K562 (cell line): ENCODE results near the gene ERICH6. TPM values are rescaled to one million over a fixed set of nuclear protein-coding genes. Genes with fewer than 3 reads are reported as not detected.

Experiments used
- ATAC-seq: fragments of 200-7000 bp; cut with Tn5 transposase; 3 replicates; pipeline ENCODE4 v1.9.1; 2020; ENCODE audit warnings: moderate library complexity
- BruUV-seq: library from RNA; stranded (reverse); fragments of 400-500 nt; replicated peaks from 2 replicates; lab custom pipeline; 2021; lab: Mats Ljungman, UMichigan
- CTCF ChIA-PET: fragments of 300-600 bp; formaldehyde crosslinking; extraction: SDS; loops from one replicate; lab custom pipeline; 2021; ENCODE audit warnings: low intra/inter-chr PET ratio; lab: Yijun Ruan, JAX
- POLR2A ChIA-PET: fragments of 300-600, 350-650 bp; sonication (Branson Sonifier 250); formaldehyde crosslinking; extraction: SDS; loops from one replicate; lab custom pipeline; 2021; ENCODE audit warnings: antibody characterized with exemption, inconsistent platforms; lab: Yijun Ruan, JAX
- DNase-seq, 4 experiments: peaks; one replicate each; pipeline versions ENCODE4 v3.0.0 to v3.0.0-alpha.2; 2011 to 2018; ENCODE audit warnings: low spot score in 3 of 4, mixed read lengths in 3 of 4; ENCODE audit errors: extremely low read depth in 1 of 4
- FAIRE-seq: peaks from 2 replicates; lab custom pipeline; 2011; peaks lifted over from hg19 to GRCh38; lab: Jason Lieb, UNC
- H2AFZ ChIP-seq: 2 replicates; pipeline ENCODE4 v1.6.0; 2011; ENCODE audit warnings: low read depth, low read length, control low read depth, inconsistent platforms
- H3K27ac ChIP-seq: fragments of 200-600 bp; 3 replicates; pipeline ENCODE4 v1.8.0; 2011; ENCODE audit warnings: low read depth, mild to moderate bottlenecking, control low read depth, inconsistent platforms, low read length, moderate library complexity, mixed read lengths; ENCODE audit errors: extremely low read depth
- H3K27me3 ChIP-seq, 2 experiments: fragments of 300-600 bp in 1 of 2; 2 replicates in 1 of 2; 3 replicates in 1 of 2; pipeline versions ENCODE4 v1.6.0 to v1.8.0; 2011; ENCODE audit warnings: inconsistent platforms in 2 of 2, low read length in 2 of 2, mild to moderate bottlenecking in 1 of 2, mixed read lengths in 1 of 2, moderate library complexity in 1 of 2; ENCODE audit not compliant: control insufficient read depth in 2 of 2, insufficient read depth in 2 of 2
- H3K36me3 ChIP-seq: fragments of 300-600 bp; 3 replicates; pipeline ENCODE4 v1.8.0; 2011; ENCODE audit warnings: mild to moderate bottlenecking, low read length, inconsistent platforms; ENCODE audit not compliant: control insufficient read depth, insufficient read depth
- H3K4me1 ChIP-seq, 2 experiments: fragments of 200-600 bp in 1 of 2; replicated peaks in 1 of 2; 2 replicates in 1 of 2; 3 replicates in 1 of 2; pipeline versions ENCODE4 v1.5.1 to v1.8.0; 2011; ENCODE audit warnings: inconsistent platforms in 2 of 2, low read length in 2 of 2, mild to moderate bottlenecking in 1 of 2, mixed read lengths in 1 of 2, moderate library complexity in 1 of 2; ENCODE audit not compliant: control insufficient read depth in 2 of 2, insufficient read depth in 2 of 2
- H3K4me2 ChIP-seq: 2 replicates; pipeline ENCODE4 v1.6.1; 2011; ENCODE audit warnings: low read length, control low read depth, inconsistent platforms, mixed read lengths; ENCODE audit not compliant: insufficient read depth
- H3K4me3 ChIP-seq: fragments of 200-600 bp; sonication (generic), shearing (Covaris generic); 2 replicates; pipeline ENCODE4 v1.5.1; 2016; ENCODE audit warnings: control low read depth, inconsistent platforms
- H3K79me2 ChIP-seq: fragments of 200-600 bp; 3 replicates; pipeline ENCODE4 v1.8.0; 2011; ENCODE audit warnings: low read length, inconsistent platforms; ENCODE audit not compliant: control insufficient read depth, insufficient read depth
- H3K9ac ChIP-seq, 2 experiments: 2 replicates each; pipeline versions ENCODE4 v1.6.0 to v1.6.1; 2011; ENCODE audit warnings: low read depth in 2 of 2, low read length in 2 of 2, control low read depth in 1 of 2, inconsistent platforms in 1 of 2, mild to moderate bottlenecking in 1 of 2, mixed read lengths in 1 of 2; ENCODE audit not compliant: insufficient read depth in 1 of 2
- H3K9me1 ChIP-seq: one replicate; pipeline ENCODE4 v1.6.0; 2011; ENCODE audit warnings: inconsistent platforms, mild to moderate bottlenecking, low read length, moderate library complexity; ENCODE audit not compliant: control insufficient read depth, insufficient read depth
- H3K9me3 ChIP-seq: replicated peaks from 2 replicates; pipeline ENCODE4 v1.5.1; 2011; ENCODE audit warnings: low read depth, low read length, inconsistent platforms; ENCODE audit not compliant: control insufficient read depth, insufficient read depth
- H4K20me1 ChIP-seq: replicated peaks from 2 replicates; pipeline ENCODE4 v1.6.1; 2011; ENCODE audit warnings: low read length, inconsistent platforms, mixed read lengths; ENCODE audit not compliant: control insufficient read depth, insufficient read depth
- JUND ChIP-seq, 2 experiments: IDR thresholded peaks; 2 replicates in 1 of 2; 3 replicates in 1 of 2; pipeline ENCODE4 v1.6.1; 2011; ENCODE audit warnings: borderline replicate concordance in 2 of 2, low read depth in 2 of 2, low read length in 2 of 2, improper control_type of control experiment in 1 of 2, missing biosample characterization in 1 of 2, missing genetic modification characterization in 1 of 2, missing genetic modification reagents in 1 of 2
- MAZ ChIP-seq, 2 experiments: fragments of 450-650 bp in 1 of 2; sonication (generic) in 1 of 2; formaldehyde crosslinking; IDR thresholded peaks in 1 of 2; conservative IDR thresholded peaks in 1 of 2; 2 replicates each; pipeline versions ENCODE4 v1.4.0 to v1.5.0; 2020; ENCODE audit warnings: mild to moderate bottlenecking in 1 of 2, missing genetic modification reagents in 1 of 2
- SAP30 ChIP-seq: fragments of 200-600 bp; sonication (generic); IDR thresholded peaks from 2 replicates; pipeline ENCODE4 v1.6.1; 2012; ENCODE audit warnings: borderline replicate concordance, low read depth, mild to moderate bottlenecking, moderate library complexity, low read length, control low read depth, inconsistent platforms; ENCODE audit not compliant: insufficient read depth, poor library complexity, severe bottlenecking
- WGBS: fragments of 100-300 bp; shearing (Covaris generic); methylation state at CpG from one replicate; pipeline ENCODE4 v1.1.6; 2016; ENCODE audit warnings: low coverage, mixed read lengths; ENCODE audit not compliant: insufficient coverage; ENCODE audit errors: missing lambda C conversion rate; 5-methylcytosine and 5-hydroxymethylcytosine counted together
- in situ Hi-C: fragments of 300-500 bp; cut with MboI; formaldehyde crosslinking; loops from 4 replicates; pipeline ENCODE4 v1.15.0; 2018; ENCODE audit warnings: inconsistent platforms, mixed read lengths
- intact Hi-C: fragments of 100-400 bp; cut with micrococcal nuclease; formaldehyde crosslinking; loops from 2 replicates; pipeline ENCODE4 v1.14.2; 2022
- polyA plus RNA-seq, 8 experiments: library from polyadenylated mRNA; depleted of rRNA in 4 of 8; stranded (reverse) in 5 of 8; unstranded in 3 of 8; fragments of >200 nt; fragmentation: Nextera tagmentation in 2 of 8; fragmentation: Illumina TruSeq in 1 of 8; extraction: Ambion mirVana in 2 of 8; extraction: Trizol in 1 of 8; gene quantifications; 2 replicates each; pipeline versions ENCODE4 v1.2.1 to v1.2.3, GENCODE V29; 2011 to 2014; ENCODE audit warnings: inconsistent platforms in 1 of 8, missing spikeins in 1 of 8
- total RNA-seq, 7 experiments: library from RNA; depleted of rRNA in 6 of 7; stranded (reverse); fragments of >200 nt in 6 of 7; fragmentation: Illumina TruSeq in 2 of 7; extraction: Trizol in 2 of 7; gene quantifications; 2 replicates each; pipeline versions ENCODE4 v1.2.1 to v1.2.3, GENCODE V29; 2011 to 2021; ENCODE audit warnings: low replicate concordance in 1 of 7
- TF ChIP-seq, protein P1 (sequence below), 2 experiments: fragments of 450-650 bp in 1 of 2; sonication (generic) in 1 of 2; formaldehyde crosslinking in 1 of 2; IDR thresholded peaks in 1 of 2; conservative IDR thresholded peaks in 1 of 2; 2 replicates each; pipeline versions ENCODE4 v1.6.1 to v1.8.1; 2016 to 2023; ENCODE audit warnings: mild to moderate bottlenecking in 2 of 2, moderate library complexity in 2 of 2, inconsistent platforms in 1 of 2, missing genetic modification reagents in 1 of 2

Gene ERICH6
- total and polyA plus RNA-seq, 9 of the 15 experiments (the other 6 are each of a cell fraction or from before 2014, with no cell fraction given): not detected

DNA sequence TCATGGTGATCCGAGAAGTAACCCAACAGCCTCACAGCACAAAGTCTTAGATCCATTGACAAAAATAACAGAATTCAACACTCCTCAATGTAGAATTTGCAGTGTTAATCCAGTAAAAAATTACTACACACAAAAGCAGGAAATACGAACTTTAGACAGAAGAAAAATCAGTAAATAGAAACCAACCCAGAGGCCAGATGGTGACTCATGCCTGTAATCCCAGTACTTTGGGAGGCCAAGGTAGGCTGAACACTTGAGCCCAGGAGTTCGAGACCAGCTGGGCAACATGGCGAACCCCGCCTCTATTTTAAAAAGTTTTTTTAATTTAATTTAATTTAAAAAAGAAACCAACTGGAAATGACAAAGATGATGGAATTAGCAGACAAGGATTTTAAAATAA, 64.5 kb downstream of the ERICH6 start:
- H3K4me3 ChIP-seq: no peak overlapping the region
- WGBS: 54% methylated on average over 5 of the region's 5 CpGs
- no peaks in the 10 kb centered on the region for H3K27me3 ChIP-seq
- H3K9ac ChIP-seq: no peak overlapping the region
- FAIRE-seq (no peak), ATAC-seq (no peak), DNase-seq (no peak)
- no peak overlapping the region for H3K27ac ChIP-seq
- no peaks in the 10 kb centered on the region for H3K9me3 ChIP-seq
- no TSS peak for BruUV-seq
- no peaks in the 10 kb centered on the region for H3K79me2 ChIP-seq
- H3K4me2 ChIP-seq: no peak overlapping the region
- H2AFZ ChIP-seq: no peak overlapping the region
- peaks cover 0 to 12% of the 10 kb centered on the region in 2 experiments; a peak in 2 of 5 replicates for H3K4me1 ChIP-seq
- H4K20me1 ChIP-seq: no peaks in the 10 kb centered on the region
- POLR2A ChIA-PET: no interaction called here
- in situ Hi-C loops (no loop called here), intact Hi-C loops (no loop called here)
- H3K36me3 ChIP-seq: no peaks in the 10 kb centered on the region
- no peak for TF ChIP-seq MAZ (CRISPR knock-in tag; conservative IDR thresholded peaks at IDR 0.05 in 1 of 2, IDR thresholded peaks at IDR 0.05 in 1 of 2)
- TF ChIP-seq, protein P1, sequence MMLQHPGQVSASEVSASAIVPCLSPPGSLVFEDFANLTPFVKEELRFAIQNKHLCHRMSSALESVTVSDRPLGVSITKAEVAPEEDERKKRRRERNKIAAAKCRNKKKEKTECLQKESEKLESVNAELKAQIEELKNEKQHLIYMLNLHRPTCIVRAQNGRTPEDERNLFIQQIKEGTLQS (IDR thresholded peaks at IDR 0.05): peak; percentile 55
- TF ChIP-seq, protein P1 (CRISPR knock-in tag; conservative IDR thresholded peaks at IDR 0.05): no peak
- TF ChIP-seq SAP30: no peak
- peak; percentile 22; the same call in 1 of the 2 replicates for TF ChIP-seq JUND (IDR thresholded peaks at IDR 0.05; ENCODE audit: borderline replicate concordance, low read depth, low read length)
- TF ChIP-seq JUND (tag; IDR thresholded peaks at IDR 0.05; ENCODE audit: borderline replicate concordance, low read depth, low read length): peak; percentile 27; the same call in 1 of the 3 replicates
- H3K9me1 ChIP-seq: no peaks in the 10 kb centered on the region
- CTCF ChIA-PET: no interaction called here
